Measurements from ENCODE around the gene DEAF1. TPM values are rescaled to one million over a fixed set of nuclear protein-coding genes. Genes with fewer than 3 reads are reported as not detected.

Gene DEAF1
- total and polyA plus RNA-seq, 2 of the 13 experiments (the other 11 are each of a cell fraction or from before 2014, with no cell fraction given): 22.3 to 29.6 TPM

GRCh38 chr11:694563-695287 is at the start of gene DEAF1 (continued):
- TF ChIP-seq ZNF556 (CRISPR knock-in tag; IDR thresholded peaks at IDR 0.05; ENCODE audit: borderline replicate concordance): 0 out of 2 replicates have a peak, but pooled peaks have one; percentile 22
- peak; percentile 20; the same call in 1 of the 2 replicates for TF ChIP-seq MNT (IDR thresholded peaks at IDR 0.05)
- no peak for TF ChIP-seq ASH2L (IDR thresholded peaks at IDR 0.05; ENCODE audit: insufficient read length, low read depth, low read length)
- TF ChIP-seq ATF7-NPFF (CRISPR knock-in tag; IDR thresholded peaks at IDR 0.05; ENCODE audit: low read depth): peak; percentile 64; the same call in 1 of the 2 replicates
- 0 out of 2 replicates have a peak, but pooled peaks have one; percentile 39 for TF ChIP-seq BCL3 (CRISPR knock-in tag; IDR thresholded peaks at IDR 0.05)
- TF ChIP-seq MTA3 (CRISPR knock-in tag; IDR thresholded peaks at IDR 0.05): no peak
- no peak for TF ChIP-seq MYNN (CRISPR knock-in tag; IDR thresholded peaks at IDR 0.05; ENCODE audit: low read depth)
- TF ChIP-seq ZNF253 (CRISPR knock-in tag; IDR thresholded peaks at IDR 0.05; ENCODE audit: borderline replicate concordance): 0 out of 2 replicates have a peak, but pooled peaks have one; percentile 35
- TF ChIP-seq ELF4 (CRISPR knock-in tag; IDR thresholded peaks at IDR 0.05; ENCODE audit: borderline replicate concordance): no peak
- no peak for TF ChIP-seq ATF5 (CRISPR knock-in tag; IDR thresholded peaks at IDR 0.05; ENCODE audit: low read depth)
- no peak for TF ChIP-seq ZNF577 (CRISPR knock-in tag; IDR thresholded peaks at IDR 0.05; ENCODE audit: borderline replicate concordance, low read depth)
- peak; percentile 70; the same call in 1 of the 2 replicates for TF ChIP-seq KDM5B (CRISPR knock-in tag; IDR thresholded peaks at IDR 0.05; ENCODE audit: borderline replicate concordance)
- no peak for TF ChIP-seq ZNF318 (CRISPR knock-in tag; IDR thresholded peaks at IDR 0.05)
- TF ChIP-seq XBP1 (CRISPR knock-in tag; IDR thresholded peaks at IDR 0.05): no peak
- TF ChIP-seq ZNF441 (CRISPR knock-in tag; IDR thresholded peaks at IDR 0.05; ENCODE audit: borderline replicate concordance): 0 out of 2 replicates have a peak, but pooled peaks have one; percentile 34
- no peak for TF ChIP-seq TEAD3 (CRISPR knock-in tag; optimal IDR thresholded peaks at IDR 0.05; ENCODE audit: borderline replicate concordance)
